Neural cell (in vitro differentiated cells): ENCODE results near the gene FAM107B. TPM values are rescaled to one million over a fixed set of nuclear protein-coding genes. Genes with fewer than 3 reads are reported as not detected.

Source experiments
- H2AFZ ChIP-seq: fragments of 200-600, 300-800 bp; sonication (generic), shearing (Covaris generic); 2 replicates; pipeline ENCODE4 v1.6.0; 2014; ENCODE audit warnings: low read depth, mild to moderate bottlenecking, antibody characterized with exemption, low read length, moderate library complexity
- H3F3A ChIP-seq: fragments of 200-600 bp; shearing (Covaris generic); 2 replicates; pipeline ENCODE4 v1.6.1; 2016; ENCODE audit warnings: mild to moderate bottlenecking, moderate library complexity, mixed read lengths, antibody characterized with exemption, low read length; ENCODE audit not compliant: insufficient read depth, poor library complexity, severe bottlenecking
- H3K27ac ChIP-seq: fragments of 200-600, 300-800 bp; sonication (generic), shearing (Covaris generic); 2 replicates; pipeline ENCODE4 v1.5.1; 2014; ENCODE audit warnings: mild to moderate bottlenecking, low read length, moderate library complexity
- H3K27me3 ChIP-seq: fragments of 300-800, 200-600 bp; sonication (generic), shearing (Covaris generic); 2 replicates; pipeline ENCODE4 v1.6.0; 2014; ENCODE audit warnings: mild to moderate bottlenecking, low read depth, low read length, moderate library complexity; ENCODE audit not compliant: insufficient read depth
- H3K36me3 ChIP-seq: fragments of 300-800, 200-600 bp; sonication (generic), shearing (Covaris generic); 2 replicates; pipeline ENCODE4 v1.5.1; 2014; ENCODE audit warnings: mild to moderate bottlenecking, antibody characterized with exemption, low read length, moderate library complexity; ENCODE audit not compliant: insufficient read depth
- H3K4me2 ChIP-seq: fragments of 300-800, 200-600 bp; sonication (generic), shearing (Covaris generic); 2 replicates; pipeline ENCODE4 v1.6.0; 2014; ENCODE audit warnings: mild to moderate bottlenecking, low read length
- H3K4me3 ChIP-seq: fragments of 300-800, 200-600 bp; sonication (generic), shearing (Covaris generic); 2 replicates; pipeline ENCODE4 v1.5.1; 2014; ENCODE audit warnings: mild to moderate bottlenecking, low read length, moderate library complexity
- H3K79me2 ChIP-seq: fragments of 200-600 bp; shearing (Covaris generic); replicated peaks from 2 replicates; pipeline ENCODE4 v1.6.0; 2014; ENCODE audit warnings: mild to moderate bottlenecking, low read length, moderate library complexity; ENCODE audit not compliant: insufficient read depth
- H3K9ac ChIP-seq: fragments of 300-800, 200-600 bp; sonication (generic), shearing (Covaris generic); 2 replicates; pipeline ENCODE4 v1.6.1; 2016; ENCODE audit warnings: mild to moderate bottlenecking, low read length, mixed read lengths
- H3K9me2 ChIP-seq: fragments of 200-600 bp; shearing (Covaris generic); 2 replicates; pipeline ENCODE4 v1.6.1; 2016; ENCODE audit warnings: mild to moderate bottlenecking, low read length, mixed read lengths; ENCODE audit not compliant: insufficient read depth
- H3K9me3 ChIP-seq: fragments of 200-600, 300-800 bp; sonication (generic), shearing (Covaris generic); 2 replicates; pipeline ENCODE4 v1.6.1; 2016; ENCODE audit warnings: mild to moderate bottlenecking, mixed run types, low read length, moderate library complexity, mixed read lengths
- H4K20me1 ChIP-seq: fragments of 200-600 bp; shearing (Covaris generic); 2 replicates; pipeline ENCODE4 v1.6.1; 2016; ENCODE audit warnings: mild to moderate bottlenecking, mixed run types; ENCODE audit not compliant: insufficient read depth
- EP300 ChIP-seq: fragments of 450-650 bp; conservative IDR thresholded peaks from 2 replicates; pipeline ENCODE4 v1.6.1; 2014; ENCODE audit warnings: antibody characterized with exemption, mild to moderate bottlenecking, moderate library complexity; ENCODE audit not compliant: poor library complexity, severe bottlenecking
- EZH2 ChIP-seq: fragments of 200-600, 300-800 bp; shearing (Covaris generic), sonication (generic); IDR thresholded peaks from 2 replicates; pipeline ENCODE4 v1.6.1; 2014; ENCODE audit warnings: antibody characterized with exemption, low read length, borderline replicate concordance, mild to moderate bottlenecking; ENCODE audit not compliant: insufficient read depth, poor library complexity, severe bottlenecking
- MXI1 ChIP-seq: fragments of 450-650 bp; conservative IDR thresholded peaks from 2 replicates; pipeline ENCODE4 v1.6.1; 2014; ENCODE audit warnings: antibody characterized with exemption, mild to moderate bottlenecking; ENCODE audit not compliant: poor library complexity, severe bottlenecking
- POLR2AphosphoS5 ChIP-seq: IDR thresholded peaks from 2 replicates; pipeline ENCODE4 v1.6.1; 2012
- RAD21 ChIP-seq: fragments of 450-650 bp; conservative IDR thresholded peaks from 2 replicates; pipeline ENCODE4 v1.6.1; 2014; ENCODE audit warnings: antibody characterized with exemption, mild to moderate bottlenecking, moderate library complexity
- SMC3 ChIP-seq: fragments of 450-650 bp; conservative IDR thresholded peaks from 2 replicates; pipeline ENCODE4 v1.6.1; 2014; ENCODE audit warnings: antibody characterized with exemption, mild to moderate bottlenecking, moderate library complexity; ENCODE audit not compliant: poor library complexity
- TAF1 ChIP-seq: IDR thresholded peaks from 2 replicates; pipeline ENCODE4 v1.6.1; 2012; ENCODE audit warnings: low read depth
- polyA plus RNA-seq: library from polyadenylated mRNA; depleted of rRNA; stranded (reverse); fragments of >200 nt; gene quantifications from 2 replicates; pipeline ENCODE4 v1.2.3, GENCODE V29; 2014
- TF ChIP-seq, protein P1 (sequence below): fragments of 450-650 bp; IDR thresholded peaks from 2 replicates; pipeline ENCODE4 v1.5.1; 2014; ENCODE audit warnings: antibody characterized with exemption, mild to moderate bottlenecking, moderate library complexity; ENCODE audit not compliant: poor library complexity, severe bottlenecking
- TF ChIP-seq, protein P2 (sequence below): IDR thresholded peaks from 2 replicates; pipeline ENCODE4 v1.6.1; 2012; ENCODE audit warnings: borderline replicate concordance

Gene FAM107B
- polyA plus RNA-seq, 1 donor from 2014 or later = 106 TPM

DNA sequence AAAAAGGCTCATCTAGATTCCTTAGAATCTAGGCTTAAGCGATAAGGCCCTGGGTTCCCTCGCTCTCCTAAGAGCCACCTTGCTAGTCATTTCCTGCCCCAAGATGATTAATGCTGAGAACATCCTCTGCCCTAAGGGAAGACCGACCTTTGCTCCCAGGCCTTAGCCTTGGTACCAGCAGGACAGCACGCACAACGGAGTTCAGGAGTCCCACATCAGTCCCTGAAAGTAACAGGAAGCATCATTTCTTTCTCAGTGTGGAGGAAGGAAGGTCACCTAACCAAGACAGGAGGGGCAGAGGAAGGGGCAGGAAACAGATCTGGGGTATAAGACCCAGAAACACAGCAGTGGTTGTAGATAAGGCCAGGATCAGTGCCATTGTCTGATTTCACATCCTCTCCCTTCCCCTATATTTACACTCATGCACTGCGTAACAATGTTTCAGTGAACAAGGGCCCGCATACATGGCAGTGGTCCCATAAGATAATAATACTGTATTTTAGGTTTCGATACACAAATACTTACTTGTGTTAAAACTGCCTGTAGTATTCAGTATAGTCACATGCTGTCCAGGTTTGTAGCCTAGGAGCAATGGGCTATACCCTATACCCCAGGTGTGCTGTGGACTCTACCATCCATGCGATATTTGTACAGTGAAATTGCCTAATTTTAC, 8.1 kb upstream of the FAM107B start:
- H3K27ac ChIP-seq = no peak overlapping the region

DNA sequence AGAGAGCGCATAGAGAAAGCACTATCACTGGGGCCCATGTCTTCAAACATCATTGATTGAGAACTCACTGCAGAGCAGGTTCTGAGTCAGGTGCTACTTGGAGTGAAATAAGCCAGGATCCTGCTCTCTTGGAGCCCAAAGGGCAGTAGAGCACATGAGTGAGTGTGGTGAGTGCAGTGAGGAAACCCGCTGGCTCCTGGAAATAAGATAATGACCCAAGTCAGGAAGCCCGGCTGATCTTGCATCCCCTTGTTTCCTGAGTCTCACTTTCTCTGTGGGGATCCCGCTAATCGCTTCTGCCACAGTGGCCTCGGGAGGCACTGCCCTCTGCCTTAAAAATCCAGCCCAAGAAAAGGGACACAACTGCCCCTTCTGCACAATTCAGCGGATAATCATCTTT, 7.1 kb upstream of the FAM107B start:
- Histone ChIP-seq H3K79me2 (no peaks in the 10 kb centered on the region), H3K9ac (no peak overlapping the region), H3K27me3 (no peaks in the 10 kb centered on the region), H3K4me3 (no peak overlapping the region), H3K9me2 (no peaks in the 10 kb centered on the region), H3K4me2 (no peak overlapping the region), H3K36me3 (no peaks in the 10 kb centered on the region), H2AFZ (no peak overlapping the region), H3K9me3 (no peaks in the 10 kb centered on the region), H3K27ac (no peak overlapping the region), H3F3A (no peaks in the 10 kb centered on the region), H4K20me1 (no peaks in the 10 kb centered on the region)
- TF ChIP-seq TAF1 (no peak), MXI1 (no peak), SMC3 (no peak), RAD21 (no peak), EZH2 (no peak), POLR2AphosphoS5 (no peak), EP300 (no peak)
- TF ChIP-seq, protein P1, sequence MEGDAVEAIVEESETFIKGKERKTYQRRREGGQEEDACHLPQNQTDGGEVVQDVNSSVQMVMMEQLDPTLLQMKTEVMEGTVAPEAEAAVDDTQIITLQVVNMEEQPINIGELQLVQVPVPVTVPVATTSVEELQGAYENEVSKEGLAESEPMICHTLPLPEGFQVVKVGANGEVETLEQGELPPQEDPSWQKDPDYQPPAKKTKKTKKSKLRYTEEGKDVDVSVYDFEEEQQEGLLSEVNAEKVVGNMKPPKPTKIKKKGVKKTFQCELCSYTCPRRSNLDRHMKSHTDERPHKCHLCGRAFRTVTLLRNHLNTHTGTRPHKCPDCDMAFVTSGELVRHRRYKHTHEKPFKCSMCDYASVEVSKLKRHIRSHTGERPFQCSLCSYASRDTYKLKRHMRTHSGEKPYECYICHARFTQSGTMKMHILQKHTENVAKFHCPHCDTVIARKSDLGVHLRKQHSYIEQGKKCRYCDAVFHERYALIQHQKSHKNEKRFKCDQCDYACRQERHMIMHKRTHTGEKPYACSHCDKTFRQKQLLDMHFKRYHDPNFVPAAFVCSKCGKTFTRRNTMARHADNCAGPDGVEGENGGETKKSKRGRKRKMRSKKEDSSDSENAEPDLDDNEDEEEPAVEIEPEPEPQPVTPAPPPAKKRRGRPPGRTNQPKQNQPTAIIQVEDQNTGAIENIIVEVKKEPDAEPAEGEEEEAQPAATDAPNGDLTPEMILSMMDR = no peak
- TF ChIP-seq, protein P2, sequence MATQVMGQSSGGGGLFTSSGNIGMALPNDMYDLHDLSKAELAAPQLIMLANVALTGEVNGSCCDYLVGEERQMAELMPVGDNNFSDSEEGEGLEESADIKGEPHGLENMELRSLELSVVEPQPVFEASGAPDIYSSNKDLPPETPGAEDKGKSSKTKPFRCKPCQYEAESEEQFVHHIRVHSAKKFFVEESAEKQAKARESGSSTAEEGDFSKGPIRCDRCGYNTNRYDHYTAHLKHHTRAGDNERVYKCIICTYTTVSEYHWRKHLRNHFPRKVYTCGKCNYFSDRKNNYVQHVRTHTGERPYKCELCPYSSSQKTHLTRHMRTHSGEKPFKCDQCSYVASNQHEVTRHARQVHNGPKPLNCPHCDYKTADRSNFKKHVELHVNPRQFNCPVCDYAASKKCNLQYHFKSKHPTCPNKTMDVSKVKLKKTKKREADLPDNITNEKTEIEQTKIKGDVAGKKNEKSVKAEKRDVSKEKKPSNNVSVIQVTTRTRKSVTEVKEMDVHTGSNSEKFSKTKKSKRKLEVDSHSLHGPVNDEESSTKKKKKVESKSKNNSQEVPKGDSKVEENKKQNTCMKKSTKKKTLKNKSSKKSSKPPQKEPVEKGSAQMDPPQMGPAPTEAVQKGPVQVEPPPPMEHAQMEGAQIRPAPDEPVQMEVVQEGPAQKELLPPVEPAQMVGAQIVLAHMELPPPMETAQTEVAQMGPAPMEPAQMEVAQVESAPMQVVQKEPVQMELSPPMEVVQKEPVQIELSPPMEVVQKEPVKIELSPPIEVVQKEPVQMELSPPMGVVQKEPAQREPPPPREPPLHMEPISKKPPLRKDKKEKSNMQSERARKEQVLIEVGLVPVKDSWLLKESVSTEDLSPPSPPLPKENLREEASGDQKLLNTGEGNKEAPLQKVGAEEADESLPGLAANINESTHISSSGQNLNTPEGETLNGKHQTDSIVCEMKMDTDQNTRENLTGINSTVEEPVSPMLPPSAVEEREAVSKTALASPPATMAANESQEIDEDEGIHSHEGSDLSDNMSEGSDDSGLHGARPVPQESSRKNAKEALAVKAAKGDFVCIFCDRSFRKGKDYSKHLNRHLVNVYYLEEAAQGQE = no peak

More for the DNA sequence above, 8.1 kb upstream of the FAM107B start:
- no peaks in the 10 kb centered on the region for H3K27me3 ChIP-seq
- H3F3A ChIP-seq = no peaks in the 10 kb centered on the region
- H3K36me3 ChIP-seq = no peaks in the 10 kb centered on the region
- H2AFZ ChIP-seq = no peak overlapping the region
- H3K9ac ChIP-seq = no peak overlapping the region
- TF ChIP-seq MXI1 (no peak), POLR2AphosphoS5 (no peak), EZH2 (no peak), EP300 (no peak), SMC3 (no peak), RAD21 (no peak), TAF1 (no peak)
- TF ChIP-seq, protein P2 = no peak
- no peak overlapping the region for H3K4me3 ChIP-seq
- H3K9me3 ChIP-seq = no peaks in the 10 kb centered on the region
- H3K9me2 ChIP-seq = no peaks in the 10 kb centered on the region
- H3K79me2 ChIP-seq = no peaks in the 10 kb centered on the region
- H3K4me2 ChIP-seq = no peak overlapping the region
- H4K20me1 ChIP-seq = no peaks in the 10 kb centered on the region
